ENCODE results near the gene KSR1. TPM values are rescaled to one million over a fixed set of nuclear protein-coding genes. Genes with fewer than 3 reads are reported as not detected.

Gene KSR1
- polyA plus RNA-seq, 1 donor from 2014 or later = 9.2 TPM

DNA sequence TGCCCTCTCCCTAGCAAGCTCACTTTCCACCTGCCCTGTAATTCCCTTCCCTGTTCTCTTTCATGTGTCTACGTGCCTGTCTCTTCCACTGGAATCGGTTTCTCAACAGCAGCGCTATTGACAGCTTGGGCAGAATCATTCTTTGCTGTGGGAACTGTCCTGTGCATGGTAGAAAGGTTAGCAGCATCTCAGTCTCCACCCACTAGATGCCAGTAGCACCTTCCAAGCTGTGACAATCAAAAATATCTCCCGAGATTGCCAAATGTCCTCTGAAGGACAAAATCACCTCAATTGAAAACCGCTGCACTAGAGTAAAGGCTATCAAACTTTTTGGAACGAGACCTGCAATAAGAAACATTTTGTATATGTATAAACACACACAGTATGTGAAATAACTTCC is 41.6 kb upstream of the KSR1 start:
- no peak overlapping the region for H3K9ac ChIP-seq (ENCODE audit: low read length)
- no peak overlapping the region for H3K4me3 ChIP-seq (ENCODE audit: low read length)
- H3K4me2 ChIP-seq (ENCODE audit: low read length) = no peak overlapping the region
- no peaks in the 10 kb centered on the region for H3K79me2 ChIP-seq (replicated peaks; ENCODE audit: insufficient read depth, low read length)
- TF ChIP-seq POLR2AphosphoS5 (IDR thresholded peaks at IDR 0.05) (no peak), EZH2 (IDR thresholded peaks at IDR 0.05; ENCODE audit: borderline replicate concordance, insufficient read depth, low read length, poor library complexity, severe bottlenecking) (no peak), SMC3 (conservative IDR thresholded peaks at IDR 0.05; ENCODE audit: poor library complexity) (no peak), EP300 (conservative IDR thresholded peaks at IDR 0.05; ENCODE audit: poor library complexity, severe bottlenecking) (no peak), RAD21 (conservative IDR thresholded peaks at IDR 0.05) (no peak), MXI1 (conservative IDR thresholded peaks at IDR 0.05; ENCODE audit: poor library complexity, severe bottlenecking) (no peak), TAF1 (IDR thresholded peaks at IDR 0.05; ENCODE audit: low read depth) (no peak)
- TF ChIP-seq, protein P1, sequence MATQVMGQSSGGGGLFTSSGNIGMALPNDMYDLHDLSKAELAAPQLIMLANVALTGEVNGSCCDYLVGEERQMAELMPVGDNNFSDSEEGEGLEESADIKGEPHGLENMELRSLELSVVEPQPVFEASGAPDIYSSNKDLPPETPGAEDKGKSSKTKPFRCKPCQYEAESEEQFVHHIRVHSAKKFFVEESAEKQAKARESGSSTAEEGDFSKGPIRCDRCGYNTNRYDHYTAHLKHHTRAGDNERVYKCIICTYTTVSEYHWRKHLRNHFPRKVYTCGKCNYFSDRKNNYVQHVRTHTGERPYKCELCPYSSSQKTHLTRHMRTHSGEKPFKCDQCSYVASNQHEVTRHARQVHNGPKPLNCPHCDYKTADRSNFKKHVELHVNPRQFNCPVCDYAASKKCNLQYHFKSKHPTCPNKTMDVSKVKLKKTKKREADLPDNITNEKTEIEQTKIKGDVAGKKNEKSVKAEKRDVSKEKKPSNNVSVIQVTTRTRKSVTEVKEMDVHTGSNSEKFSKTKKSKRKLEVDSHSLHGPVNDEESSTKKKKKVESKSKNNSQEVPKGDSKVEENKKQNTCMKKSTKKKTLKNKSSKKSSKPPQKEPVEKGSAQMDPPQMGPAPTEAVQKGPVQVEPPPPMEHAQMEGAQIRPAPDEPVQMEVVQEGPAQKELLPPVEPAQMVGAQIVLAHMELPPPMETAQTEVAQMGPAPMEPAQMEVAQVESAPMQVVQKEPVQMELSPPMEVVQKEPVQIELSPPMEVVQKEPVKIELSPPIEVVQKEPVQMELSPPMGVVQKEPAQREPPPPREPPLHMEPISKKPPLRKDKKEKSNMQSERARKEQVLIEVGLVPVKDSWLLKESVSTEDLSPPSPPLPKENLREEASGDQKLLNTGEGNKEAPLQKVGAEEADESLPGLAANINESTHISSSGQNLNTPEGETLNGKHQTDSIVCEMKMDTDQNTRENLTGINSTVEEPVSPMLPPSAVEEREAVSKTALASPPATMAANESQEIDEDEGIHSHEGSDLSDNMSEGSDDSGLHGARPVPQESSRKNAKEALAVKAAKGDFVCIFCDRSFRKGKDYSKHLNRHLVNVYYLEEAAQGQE (IDR thresholded peaks at IDR 0.05; ENCODE audit: borderline replicate concordance) = no peak
- TF ChIP-seq, protein P2, sequence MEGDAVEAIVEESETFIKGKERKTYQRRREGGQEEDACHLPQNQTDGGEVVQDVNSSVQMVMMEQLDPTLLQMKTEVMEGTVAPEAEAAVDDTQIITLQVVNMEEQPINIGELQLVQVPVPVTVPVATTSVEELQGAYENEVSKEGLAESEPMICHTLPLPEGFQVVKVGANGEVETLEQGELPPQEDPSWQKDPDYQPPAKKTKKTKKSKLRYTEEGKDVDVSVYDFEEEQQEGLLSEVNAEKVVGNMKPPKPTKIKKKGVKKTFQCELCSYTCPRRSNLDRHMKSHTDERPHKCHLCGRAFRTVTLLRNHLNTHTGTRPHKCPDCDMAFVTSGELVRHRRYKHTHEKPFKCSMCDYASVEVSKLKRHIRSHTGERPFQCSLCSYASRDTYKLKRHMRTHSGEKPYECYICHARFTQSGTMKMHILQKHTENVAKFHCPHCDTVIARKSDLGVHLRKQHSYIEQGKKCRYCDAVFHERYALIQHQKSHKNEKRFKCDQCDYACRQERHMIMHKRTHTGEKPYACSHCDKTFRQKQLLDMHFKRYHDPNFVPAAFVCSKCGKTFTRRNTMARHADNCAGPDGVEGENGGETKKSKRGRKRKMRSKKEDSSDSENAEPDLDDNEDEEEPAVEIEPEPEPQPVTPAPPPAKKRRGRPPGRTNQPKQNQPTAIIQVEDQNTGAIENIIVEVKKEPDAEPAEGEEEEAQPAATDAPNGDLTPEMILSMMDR (IDR thresholded peaks at IDR 0.05; ENCODE audit: poor library complexity, severe bottlenecking) = no peak
- no peaks in the 10 kb centered on the region for H3K36me3 ChIP-seq (ENCODE audit: insufficient read depth, low read length)
- H3K27ac ChIP-seq (ENCODE audit: low read length) = no peak overlapping the region
- H4K20me1 ChIP-seq (ENCODE audit: insufficient read depth) = no peaks in the 10 kb centered on the region
- H3K9me3 ChIP-seq (ENCODE audit: low read length) = no peaks in the 10 kb centered on the region
- H3K27me3 ChIP-seq (ENCODE audit: insufficient read depth, low read depth, low read length) = no peaks in the 10 kb centered on the region
- H3K9me2 ChIP-seq (ENCODE audit: insufficient read depth, low read length) = no peaks in the 10 kb centered on the region
- H2AFZ ChIP-seq (ENCODE audit: low read depth, low read length) = no peak overlapping the region
- no peaks in the 10 kb centered on the region for H3F3A ChIP-seq (ENCODE audit: insufficient read depth, low read length, poor library complexity, severe bottlenecking)

DNA sequence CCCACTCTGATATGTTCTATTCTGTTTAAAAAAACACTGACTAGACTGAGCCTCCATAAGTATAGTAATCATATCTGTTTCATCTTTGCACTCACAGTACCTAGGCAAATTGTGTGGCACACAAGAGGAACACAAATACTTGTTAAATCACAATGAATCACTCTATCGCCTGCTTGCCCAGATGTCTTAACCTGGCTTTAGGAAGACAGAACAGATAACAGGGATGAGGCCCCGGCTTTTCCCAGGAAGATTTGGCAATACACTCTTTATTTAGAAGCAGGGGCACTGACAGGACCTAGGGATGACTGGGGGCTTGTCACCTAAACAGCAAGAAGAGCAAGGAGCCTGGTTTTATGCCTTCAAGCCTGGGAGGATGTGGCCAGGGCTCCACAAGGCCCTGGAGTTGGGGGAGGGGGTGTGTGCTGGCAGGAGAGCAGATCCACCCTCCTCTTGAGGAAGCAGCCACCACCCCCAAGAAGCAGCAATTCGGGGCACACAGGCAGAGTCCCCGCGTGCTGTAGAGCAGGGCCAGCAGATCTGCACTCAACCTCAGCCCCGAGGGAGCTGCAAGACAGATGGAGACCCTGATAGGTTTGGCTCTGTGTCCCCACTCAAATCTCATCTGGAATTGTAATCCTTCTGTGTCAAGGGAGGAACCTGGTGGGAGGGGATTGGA is 41.0 kb upstream of the KSR1 start:
- Histone ChIP-seq H4K20me1 (ENCODE audit: insufficient read depth) (no peaks in the 10 kb centered on the region), H3K9ac (ENCODE audit: low read length) (no peak overlapping the region), H3K9me2 (ENCODE audit: insufficient read depth, low read length) (no peaks in the 10 kb centered on the region), H2AFZ (ENCODE audit: low read depth, low read length) (no peak overlapping the region), H3K79me2 (replicated peaks; ENCODE audit: insufficient read depth, low read length) (no peaks in the 10 kb centered on the region), H3K4me2 (ENCODE audit: low read length) (no peak overlapping the region), H3K36me3 (ENCODE audit: insufficient read depth, low read length) (no peaks in the 10 kb centered on the region), H3K27ac (ENCODE audit: low read length) (no peak overlapping the region), H3K9me3 (ENCODE audit: low read length) (no peaks in the 10 kb centered on the region), H3K4me3 (ENCODE audit: low read length) (no peak overlapping the region), H3K27me3 (ENCODE audit: insufficient read depth, low read depth, low read length) (no peaks in the 10 kb centered on the region), H3F3A (ENCODE audit: insufficient read depth, low read length, poor library complexity, severe bottlenecking) (no peaks in the 10 kb centered on the region)
- TF ChIP-seq, protein P2 (IDR thresholded peaks at IDR 0.05; ENCODE audit: poor library complexity, severe bottlenecking) = no peak
- TF ChIP-seq POLR2AphosphoS5 (IDR thresholded peaks at IDR 0.05) (no peak), MXI1 (conservative IDR thresholded peaks at IDR 0.05; ENCODE audit: poor library complexity, severe bottlenecking) (no peak), TAF1 (IDR thresholded peaks at IDR 0.05; ENCODE audit: low read depth) (no peak), EP300 (conservative IDR thresholded peaks at IDR 0.05; ENCODE audit: poor library complexity, severe bottlenecking) (no peak), SMC3 (conservative IDR thresholded peaks at IDR 0.05; ENCODE audit: poor library complexity) (no peak), EZH2 (IDR thresholded peaks at IDR 0.05; ENCODE audit: borderline replicate concordance, insufficient read depth, low read length, poor library complexity, severe bottlenecking) (no peak), RAD21 (conservative IDR thresholded peaks at IDR 0.05) (no peak)
- TF ChIP-seq, protein P1 (IDR thresholded peaks at IDR 0.05; ENCODE audit: borderline replicate concordance) = no peak
